GM19035 (cell line): ENCODE measurements around the gene THBS3.
"Not testable (repeated sequence)": the region's sequence is repeated elsewhere in the genome, so short reads cannot be mapped to it uniquely, and the experiment has no call there.

ENCODE experiments used
- ATAC-seq: cut with Tn5 transposase; IDR thresholded peaks from one replicate; pipeline ENCODE4 v1.9.1; 2021; ENCODE audit not compliant: unreplicated experiment

The THBS3 gene

DNA sequence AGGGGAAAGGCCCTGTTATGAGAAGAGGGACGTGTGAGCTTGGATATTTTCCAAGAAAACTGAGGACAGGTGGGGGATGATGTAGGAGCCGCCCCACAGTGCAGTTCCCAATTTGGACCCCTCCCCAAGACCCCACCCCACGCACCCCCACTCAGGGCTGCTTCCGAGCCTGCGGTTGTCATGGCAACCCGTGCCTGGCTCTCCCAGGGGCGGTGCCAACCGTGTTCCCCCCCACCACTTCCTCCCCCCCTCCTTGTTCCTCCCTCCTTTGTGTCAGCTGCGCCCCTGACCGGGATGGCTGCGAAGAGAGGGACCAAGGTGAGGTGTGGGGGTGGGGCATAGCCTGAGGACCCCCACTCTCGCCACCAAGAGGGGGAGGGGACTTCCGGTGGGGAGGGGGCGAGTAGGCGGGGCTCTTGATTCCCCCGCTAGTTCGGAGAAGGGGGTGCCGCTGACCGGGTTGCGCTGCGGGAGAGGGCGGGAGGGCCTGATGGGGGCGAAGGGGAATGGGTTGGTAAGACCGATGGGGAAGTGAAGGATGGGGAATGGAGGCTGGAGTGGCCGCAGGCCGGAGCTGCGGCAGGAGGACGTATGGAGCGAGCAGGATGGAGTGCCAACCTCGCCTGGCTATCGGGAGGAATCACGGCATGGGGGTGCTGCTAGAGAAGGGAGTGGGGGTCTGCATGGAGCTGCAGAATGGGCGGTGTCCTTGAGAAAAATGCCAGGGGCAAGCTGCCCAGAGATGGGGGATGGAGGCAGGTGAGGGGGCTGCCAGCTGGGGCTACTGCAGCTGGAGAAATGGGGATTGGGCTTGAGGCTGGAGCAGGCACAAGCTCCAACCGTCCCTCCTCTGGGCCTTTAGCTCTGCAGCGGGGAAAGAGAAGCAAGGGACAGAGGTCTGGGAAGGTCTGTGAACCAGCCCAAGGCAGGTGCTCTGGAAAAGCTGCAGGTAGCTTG lies 33.1 kb downstream of the THBS3 start:
- ATAC-seq = no peak

DNA sequence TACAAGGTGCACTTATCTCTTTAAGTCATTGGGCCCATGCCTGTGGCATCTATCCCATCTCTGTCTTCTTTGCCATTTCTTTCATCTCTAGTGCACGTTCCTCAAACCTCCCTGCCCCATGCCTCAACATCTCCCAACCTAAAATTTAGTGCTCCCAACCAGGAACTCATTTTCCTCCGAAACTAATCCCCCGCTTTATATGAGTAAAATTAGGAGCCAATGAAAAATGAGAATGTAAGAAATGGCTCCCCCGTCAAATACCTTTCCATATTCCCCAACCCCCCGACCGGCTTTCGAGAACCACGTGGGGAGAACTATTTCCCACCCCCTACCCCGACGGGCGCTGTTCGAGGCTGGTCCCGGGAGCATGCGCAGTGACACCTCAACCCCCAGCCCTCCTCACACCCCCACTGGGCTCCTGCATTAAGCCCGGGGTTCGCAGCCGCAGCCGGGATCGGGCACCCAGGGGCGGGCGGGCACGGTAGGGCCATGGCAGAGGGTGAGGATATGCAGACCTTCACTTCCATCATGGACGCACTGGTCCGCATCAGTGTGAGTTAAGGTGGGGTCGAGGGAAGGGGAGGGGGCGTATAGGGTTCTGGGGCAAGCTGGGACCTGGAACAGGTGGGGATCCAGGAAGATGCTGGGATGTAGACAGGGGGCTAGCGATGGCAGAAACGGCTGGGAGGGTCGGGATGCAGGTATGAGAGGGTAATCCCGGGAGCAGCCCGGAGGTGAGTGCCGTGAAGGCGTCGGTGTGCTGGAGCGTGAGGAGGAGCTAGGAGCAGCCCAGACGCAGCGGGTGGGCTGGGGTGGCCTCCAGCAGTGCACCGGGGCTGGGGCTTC lies 34.0 kb downstream of the THBS3 start, which contains the start of gene TRIM46:
TRIM46 (plus strand) TSS at position 372 of the 846 bp plus-strand sequence; CDS start at position 490, 118 bp downstream.
- ATAC-seq = no peak

DNA sequence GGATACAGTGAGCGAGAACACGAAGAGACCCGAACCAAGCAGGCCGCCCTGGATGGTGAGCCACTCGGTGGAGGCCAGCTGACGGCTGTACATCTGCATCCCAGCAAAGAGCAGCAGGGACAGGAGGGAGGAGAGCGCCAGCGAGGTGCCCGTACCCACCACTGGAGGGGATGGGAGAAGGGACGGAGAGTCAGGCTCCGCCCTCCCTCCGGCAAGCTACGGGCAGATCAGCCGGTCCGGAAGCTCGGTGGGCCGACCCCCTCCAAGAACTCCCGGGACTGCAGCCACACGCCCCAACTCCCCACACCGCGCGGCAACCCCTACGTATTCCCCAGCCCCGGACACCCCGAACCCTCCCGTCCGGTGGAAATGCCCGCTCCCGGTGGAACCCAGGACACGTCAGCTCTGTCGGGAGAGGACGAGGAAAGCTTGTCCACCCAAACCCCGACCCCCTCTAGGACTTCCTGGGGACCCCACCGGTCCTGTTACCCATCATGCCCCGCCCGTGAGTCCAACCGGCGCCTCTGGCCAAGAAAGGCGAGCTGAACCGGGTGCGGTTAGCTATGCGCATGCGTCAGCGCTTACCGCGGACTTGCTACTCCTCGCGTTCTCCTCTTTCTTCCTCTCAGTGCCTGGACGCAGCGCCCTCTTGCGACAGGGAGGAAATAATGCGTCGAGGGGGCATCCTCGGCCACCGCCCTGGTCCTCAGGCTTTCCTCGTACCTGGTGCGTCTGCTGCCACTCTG lies 34.8 kb downstream of the THBS3 start, which contains the start of gene KRTCAP2:
KRTCAP2 (minus strand) TSS at position 573 of the 746 bp plus-strand sequence; CDS start at position 493, 80 bp downstream.
- peak; percentile 72 for ATAC-seq

DNA sequence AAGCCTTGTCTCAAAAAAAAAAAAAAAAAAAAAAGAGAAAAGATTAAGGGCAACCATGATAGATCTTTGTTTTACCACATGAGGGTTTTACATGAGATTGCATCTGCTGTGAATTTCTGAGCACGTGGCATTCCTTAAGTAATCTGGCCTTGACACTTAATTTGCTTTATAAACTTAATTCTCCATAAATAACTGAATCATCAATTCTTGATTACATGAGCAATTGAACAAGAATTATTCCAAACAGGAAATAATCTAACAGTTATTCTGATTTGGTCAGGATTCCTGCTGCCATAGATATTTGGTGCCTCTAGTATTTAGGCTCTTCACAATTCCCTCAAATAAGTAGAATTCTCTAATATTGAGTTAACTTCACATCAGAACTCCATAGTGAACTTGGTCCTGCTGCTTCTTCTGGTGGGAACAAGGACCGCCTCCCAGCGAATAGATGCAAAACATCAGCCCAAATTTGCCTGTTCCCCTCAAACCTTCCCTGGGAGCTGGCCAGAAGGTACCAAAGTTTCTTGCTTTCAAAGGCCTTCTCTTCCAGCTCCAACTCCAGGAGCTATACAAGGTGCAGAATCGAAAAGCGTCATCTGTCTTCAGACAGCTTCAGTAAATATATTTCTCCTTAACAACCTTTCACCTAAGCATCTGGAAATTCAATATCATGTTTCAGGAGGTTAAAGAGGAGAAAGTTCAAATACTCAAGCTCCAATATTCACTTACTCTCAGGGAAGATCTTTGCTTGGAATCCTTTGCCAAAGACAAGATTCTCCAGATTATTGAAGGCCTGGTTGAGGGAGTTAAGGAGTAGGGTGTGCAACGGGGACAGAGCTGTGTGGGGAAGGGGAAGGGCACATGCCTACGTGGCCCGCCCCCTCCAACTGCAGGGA lies 35.6 kb downstream of the THBS3 start:
- peak; percentile 15 for ATAC-seq

DNA sequence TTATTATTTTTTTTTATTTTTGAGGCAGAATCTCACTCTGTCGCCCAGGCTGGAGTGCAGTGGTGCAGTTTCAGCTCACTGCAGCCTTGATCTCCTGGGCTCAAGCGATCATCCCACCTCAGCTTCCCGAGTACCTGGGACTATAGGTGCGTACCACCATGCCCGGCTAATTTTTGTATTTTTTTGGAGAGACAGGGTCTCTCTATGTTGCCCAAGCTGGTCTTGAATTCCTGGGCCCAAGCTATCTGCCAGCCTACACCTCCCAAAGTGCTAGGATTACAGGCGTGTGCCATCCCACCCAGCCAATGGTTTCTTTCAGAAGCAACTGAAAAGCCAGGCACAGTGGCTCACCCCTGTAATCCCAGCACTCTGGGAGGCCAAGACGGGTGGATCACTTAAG lies 36.9 kb downstream of the THBS3 start:
- ATAC-seq = no peak

DNA sequence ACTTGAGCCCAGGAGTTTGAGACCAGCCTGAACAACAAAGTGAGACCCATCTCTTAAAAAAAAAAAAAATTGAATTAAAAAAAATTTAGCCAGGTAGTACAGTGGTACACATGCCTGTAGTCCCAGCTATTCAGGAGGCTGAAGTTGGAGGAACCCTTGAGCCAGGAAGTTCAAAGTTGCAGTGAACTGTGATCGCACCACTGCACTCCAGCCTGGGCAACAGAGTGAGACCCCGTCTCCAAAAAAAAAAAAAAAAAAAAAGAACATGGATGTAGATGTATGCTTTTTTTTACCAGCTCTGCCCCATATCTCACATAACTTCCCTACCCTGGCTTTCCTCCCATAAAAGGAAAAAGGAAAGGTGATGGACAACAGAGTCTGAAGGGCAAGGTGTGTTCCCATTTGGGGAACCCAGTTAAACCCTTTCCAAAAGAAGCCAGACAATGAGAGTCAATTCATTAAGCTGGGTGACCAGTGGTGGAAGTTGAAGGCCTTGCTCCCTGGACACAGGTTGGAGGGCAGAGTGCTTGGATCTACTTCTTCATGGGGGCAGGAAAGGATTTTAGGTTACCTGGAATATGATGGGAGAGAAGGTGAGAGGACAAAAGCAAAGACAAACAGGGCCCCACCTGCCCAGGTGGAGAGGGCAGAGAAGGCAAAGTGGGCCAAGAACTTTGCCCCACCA lies 37.5 kb downstream of the THBS3 start:
- no peak for ATAC-seq

DNA sequence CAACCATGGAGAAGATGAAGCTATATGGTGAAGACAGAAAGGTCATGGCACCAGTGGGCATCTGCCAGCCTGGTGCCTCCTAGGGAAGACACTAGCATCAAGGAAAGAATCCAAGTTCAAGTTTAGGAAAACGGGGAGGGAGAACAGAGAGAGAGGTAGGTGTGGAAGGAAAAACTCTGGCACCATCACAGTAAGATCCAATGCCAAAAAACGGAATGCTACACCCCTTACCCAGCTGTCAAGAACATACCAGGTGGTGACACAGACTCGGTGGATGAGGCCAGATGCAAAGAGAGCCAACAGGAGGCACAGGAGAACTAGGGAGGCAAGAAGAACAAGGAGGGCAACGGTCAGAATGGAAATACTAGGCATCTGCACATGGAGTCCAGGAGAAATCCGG lies 38.2 kb downstream of the THBS3 start:
- ATAC-seq = no peak

DNA sequence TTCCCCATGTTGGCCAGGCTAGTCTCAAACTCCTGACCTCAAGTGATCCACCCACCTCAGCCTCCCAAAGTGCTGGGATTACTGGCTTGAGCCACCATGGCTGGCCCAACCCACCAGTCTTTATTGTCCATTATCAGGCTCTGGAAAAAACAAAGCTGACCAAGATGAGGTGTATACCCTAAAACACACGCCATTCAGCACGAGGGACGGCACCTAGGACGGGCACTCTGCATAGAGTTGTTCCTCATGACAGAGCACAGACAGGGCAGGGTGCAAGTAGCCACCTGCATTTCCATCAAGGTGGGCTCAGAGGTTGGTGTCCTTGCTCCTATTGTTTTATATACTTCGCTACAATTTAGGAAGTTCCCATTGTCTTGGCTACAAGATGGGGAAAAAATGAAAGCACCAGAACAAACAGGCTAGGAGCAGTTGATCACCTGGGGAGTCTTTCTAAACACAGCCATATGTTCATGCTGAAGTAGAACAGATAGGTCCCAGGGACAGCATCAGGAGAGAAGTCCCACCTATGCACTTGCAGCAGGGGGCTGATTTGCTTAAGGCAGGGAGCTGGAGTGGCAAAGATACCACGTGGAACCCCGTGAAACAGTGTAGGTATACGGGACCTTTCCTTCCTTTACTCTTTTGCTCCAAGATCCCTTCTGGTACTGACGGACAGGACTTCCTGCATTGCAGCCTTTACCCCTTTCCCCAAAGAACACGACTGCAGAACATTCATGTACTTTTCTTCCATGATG lies 39.1 kb downstream of the THBS3 start:
- no peak for ATAC-seq

DNA sequence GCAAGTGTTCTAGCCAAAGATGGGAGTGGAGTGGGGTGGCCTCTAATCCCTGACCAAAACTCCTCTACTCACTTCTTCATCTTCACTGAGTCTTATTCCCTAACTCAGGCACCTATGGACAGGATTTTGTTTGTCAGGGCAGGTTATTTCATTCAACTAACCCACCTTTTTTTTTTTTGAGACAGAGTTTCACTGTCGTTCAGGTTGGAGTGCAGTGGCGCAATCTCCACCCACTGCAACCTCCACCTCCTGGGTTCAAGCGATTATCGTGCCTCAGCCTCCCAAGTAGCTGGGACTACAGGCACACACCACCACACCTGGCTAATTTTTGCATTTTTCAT lies 39.6 kb downstream of the THBS3 start:
- ATAC-seq = not testable (repeated sequence)

DNA sequence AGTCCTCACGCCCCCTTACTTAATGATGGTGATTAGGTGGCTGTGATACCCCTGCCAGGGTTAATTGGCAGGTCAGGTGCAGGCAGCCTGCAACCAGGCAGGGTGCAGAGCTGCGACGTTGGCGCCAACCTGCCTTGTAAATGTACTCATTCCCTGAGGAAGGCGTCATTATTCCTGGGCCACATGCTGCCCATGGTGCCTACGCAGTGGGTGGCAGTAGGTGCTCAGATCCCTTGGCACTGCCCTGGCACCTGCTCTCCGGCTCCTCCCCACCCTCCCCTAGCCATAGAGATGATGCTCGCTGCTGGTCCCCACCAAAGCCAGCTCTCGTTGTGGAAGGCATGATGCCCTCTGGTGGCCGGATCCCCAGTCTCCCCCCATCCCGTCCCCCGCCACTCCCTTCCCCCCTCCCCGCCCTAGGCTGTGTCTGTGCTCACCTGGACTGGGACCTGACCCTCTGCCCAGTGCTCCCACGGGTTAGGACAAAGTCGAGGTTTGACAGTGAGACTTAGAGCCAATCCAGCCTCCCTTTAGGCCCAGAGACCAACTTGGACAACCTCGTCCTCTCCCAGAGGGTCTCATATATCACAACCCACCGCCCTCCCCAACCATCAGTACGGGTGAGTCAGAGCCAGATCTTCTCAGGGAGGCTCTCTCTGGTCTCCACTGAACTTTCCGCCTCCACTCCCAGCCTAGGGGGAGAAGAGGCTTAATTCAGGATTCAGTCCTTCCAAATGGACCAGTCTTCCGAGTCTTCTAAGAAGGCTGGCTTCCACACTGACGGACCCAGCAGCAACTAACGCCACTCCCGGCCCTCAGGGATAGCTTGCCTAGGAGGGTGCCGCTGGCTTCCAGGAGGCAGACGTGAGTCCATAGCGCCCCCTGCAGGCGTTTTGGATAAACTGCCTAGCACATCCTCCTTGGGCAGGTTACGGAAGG lies 40.3 kb downstream of the THBS3 start:
- ATAC-seq = no peak

DNA sequence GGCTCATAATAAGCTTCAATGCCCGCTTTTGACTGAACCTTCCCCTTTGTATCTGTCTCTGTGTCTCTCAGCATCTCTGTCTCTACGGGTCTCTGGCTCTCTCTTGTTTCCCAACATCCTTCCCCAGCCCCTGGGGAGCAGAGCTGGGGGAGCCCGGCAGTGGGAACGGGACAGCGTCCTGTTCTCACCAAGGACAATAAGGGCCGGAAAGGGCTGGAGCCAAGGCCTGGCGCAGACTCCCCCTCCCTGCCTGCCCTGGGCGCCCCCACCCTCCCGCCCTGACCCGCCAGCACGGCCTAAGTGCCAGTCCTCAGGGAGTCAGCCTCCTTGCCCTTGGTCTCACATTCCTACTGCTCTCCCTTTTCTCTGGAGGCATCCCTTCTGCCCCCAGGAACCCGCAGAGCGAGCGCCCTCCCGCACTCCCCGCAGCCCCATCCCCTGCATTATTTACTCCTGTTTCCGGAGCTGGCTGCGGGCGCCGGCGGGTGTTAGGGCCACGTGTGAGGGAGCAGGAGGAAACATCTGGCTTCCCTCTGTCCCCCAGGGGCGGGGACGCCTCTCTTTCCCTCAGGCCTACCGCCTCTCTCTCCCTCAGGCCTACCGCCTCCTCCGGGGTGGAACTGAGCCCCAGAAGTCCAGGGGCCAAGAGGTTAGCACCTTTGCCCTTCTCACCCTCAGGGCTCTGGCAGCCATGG lies 41.1 kb downstream of the THBS3 start:
- no peak for ATAC-seq

DNA sequence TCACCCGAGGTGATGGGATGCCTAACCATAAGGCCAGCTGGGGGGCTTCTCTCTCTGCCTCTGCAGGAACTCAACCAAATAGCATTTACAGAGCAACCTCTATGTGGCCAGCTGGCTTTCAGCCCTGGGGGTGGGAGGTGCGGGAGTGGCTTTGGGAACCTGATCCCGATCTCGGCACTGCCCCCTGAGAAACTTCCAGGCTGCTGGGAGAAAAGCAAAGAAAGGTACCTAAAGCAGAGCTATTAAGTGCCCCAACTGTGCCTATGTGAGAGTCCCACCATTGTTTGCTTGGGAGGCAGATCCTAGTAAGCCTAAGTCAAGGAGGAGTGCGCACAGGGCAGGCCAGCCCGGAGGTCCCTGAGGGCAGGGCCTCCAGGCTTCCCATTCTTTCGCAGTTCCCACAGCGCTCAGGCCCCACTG lies 41.6 kb downstream of the THBS3 start:
- ATAC-seq = no peak

DNA sequence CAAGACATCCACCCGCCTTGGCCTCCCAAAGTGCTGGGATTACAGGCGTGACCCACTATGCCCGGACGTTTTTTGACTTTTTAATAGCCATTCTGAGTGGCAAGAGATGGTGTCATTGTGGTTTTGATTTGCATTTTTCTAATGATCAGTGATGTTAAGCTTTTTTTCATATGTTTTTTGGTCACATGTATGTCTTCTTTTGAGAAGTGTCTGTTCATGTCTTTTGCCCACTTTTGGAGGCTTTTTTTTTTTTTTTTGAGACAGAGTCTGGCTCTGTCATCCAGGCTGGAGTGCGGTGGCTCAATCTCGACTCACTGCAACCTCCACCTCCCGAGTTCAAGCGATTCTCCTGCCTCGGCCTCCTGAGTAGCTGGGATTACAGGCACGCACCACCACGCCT lies 43.1 kb downstream of the THBS3 start:
- not testable (repeated sequence) for ATAC-seq

DNA sequence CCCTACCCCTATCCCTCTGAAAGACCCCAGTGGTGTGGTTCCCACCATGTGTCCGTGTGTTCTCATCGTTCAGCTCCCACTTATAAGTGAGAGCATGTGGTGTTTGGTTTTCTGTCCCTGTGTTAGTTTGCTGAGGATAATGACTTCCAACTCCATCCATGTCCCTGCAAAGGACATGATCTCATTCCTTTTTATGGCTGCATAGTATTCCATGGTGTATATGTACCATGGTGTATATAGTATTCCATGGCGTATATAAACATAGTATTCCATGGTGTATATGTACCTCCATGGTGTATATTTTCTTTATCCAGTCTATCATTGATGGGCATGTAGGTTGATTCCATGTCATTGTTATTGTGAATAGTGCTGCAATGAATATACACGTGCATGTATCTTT lies 43.9 kb downstream of the THBS3 start:
- ATAC-seq = not testable (repeated sequence)

DNA sequence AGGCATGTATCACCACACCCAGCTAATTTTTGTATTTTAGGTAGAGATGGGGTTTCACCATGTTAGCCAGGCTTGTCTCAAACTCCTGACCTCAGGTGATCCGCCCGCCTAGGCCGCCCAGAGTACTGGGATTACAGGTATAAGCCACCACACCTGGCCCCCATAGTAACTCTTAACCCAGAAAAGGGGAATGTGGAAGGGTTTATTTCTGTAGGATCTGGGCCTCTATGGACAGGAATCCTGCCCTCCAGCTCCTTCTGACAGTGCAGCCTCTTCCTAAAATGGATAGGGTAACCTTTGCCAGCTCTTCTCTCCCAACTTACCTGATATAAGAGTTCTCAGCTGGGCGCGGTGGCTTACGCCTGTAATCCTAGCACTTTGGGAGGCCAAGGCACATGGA lies 45.1 kb downstream of the THBS3 start:
- ATAC-seq = not testable (repeated sequence)

DNA sequence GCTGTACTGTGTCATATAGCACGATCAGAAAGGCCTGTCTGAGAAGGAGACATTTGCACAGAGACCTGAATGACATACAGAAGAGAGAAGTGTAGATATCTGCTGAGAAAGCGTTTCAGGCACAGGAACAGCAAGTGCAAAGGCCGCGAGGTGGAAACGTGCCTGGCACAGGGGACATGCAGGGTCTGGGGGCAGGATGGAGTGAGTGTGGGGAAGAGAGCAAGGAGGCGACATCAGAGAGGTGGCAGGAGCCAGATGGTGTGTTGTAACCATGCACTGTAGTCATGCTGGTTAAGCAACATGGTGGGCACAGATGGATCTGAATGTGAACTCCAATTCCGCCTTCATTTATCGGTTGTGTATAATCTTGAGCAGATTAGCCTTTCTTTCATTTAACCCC lies 47.6 kb downstream of the THBS3 start:
- ATAC-seq = no peak

DNA sequence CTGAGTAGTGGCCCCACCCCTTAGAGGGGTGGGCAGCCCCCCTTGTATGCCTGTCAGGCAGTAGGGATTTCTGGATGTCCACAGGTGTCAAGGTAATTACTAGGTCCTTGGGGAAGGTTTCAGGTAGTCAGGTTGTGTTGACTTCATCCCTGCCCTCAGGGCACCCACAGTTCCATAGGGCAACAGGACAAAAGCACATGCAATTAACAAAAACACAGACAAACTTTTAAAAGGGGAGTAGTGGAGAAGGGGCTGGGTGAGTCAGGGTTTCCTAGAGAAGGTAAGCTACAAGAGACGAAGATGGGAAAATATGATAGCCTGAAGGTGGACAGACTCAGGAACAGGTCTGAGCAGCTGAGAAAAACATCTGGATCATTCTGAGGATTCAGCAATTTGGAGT lies 48.7 kb downstream of the THBS3 start:
- no peak for ATAC-seq
